Spleen (tissue), 11 donors: ENCODE results near the gene C5. TPM values are rescaled to one million over a fixed set of nuclear protein-coding genes. Genes with fewer than 3 reads are reported as not detected.

Experiments
- DNase-seq: peaks from one replicate; pipeline ENCODE4 v3.0.0-alpha.2; 2020
- H3K27ac ChIP-seq, 8 donors: fragments of 200-600 bp; sonication (generic) in 7 of 8; 1 replicate in 4 of 8; 2 replicates in 4 of 8; pipeline versions ENCODE4 v1.5.0 to v1.8.0; 2016 to 2021; ENCODE audit warnings: inconsistent platforms in 4 of 8, mild to moderate bottlenecking in 4 of 8, moderate library complexity in 1 of 8
- H3K27me3 ChIP-seq, 7 donors: fragments of 200-600 bp; sonication (generic) in 6 of 7; replicated peaks in 1 of 7; 1 replicate in 4 of 7; 2 replicates in 3 of 7; pipeline versions ENCODE4 v1.5.0 to v1.8.0; 2016 to 2021; ENCODE audit warnings: inconsistent platforms in 3 of 7, mild to moderate bottlenecking in 1 of 7
- H3K36me3 ChIP-seq, 6 donors: fragments of 200-600 bp; sonication (generic) in 5 of 6; 1 replicate in 4 of 6; 2 replicates in 2 of 6; pipeline versions ENCODE4 v1.5.0 to v1.8.0; 2016 to 2021; ENCODE audit warnings: inconsistent platforms in 2 of 6
- H3K4me1 ChIP-seq, 6 donors: fragments of 200-600 bp; sonication (generic) in 5 of 6; 1 replicate in 3 of 6; 2 replicates in 3 of 6; pipeline versions ENCODE4 v1.5.0 to v1.8.0; 2016 to 2021; ENCODE audit warnings: inconsistent platforms in 3 of 6
- H3K4me3 ChIP-seq, 8 donors: fragments of 200-600 bp; sonication (generic) in 7 of 8; 1 replicate in 4 of 8; 2 replicates in 4 of 8; pipeline versions ENCODE4 v1.5.0 to v1.8.0; 2016 to 2021; ENCODE audit warnings: inconsistent platforms in 4 of 8, mild to moderate bottlenecking in 4 of 8, moderate library complexity in 2 of 8
- H3K9me3 ChIP-seq, 8 donors: fragments of 200-600 bp; sonication (generic) in 7 of 8; 1 replicate in 4 of 8; 2 replicates in 4 of 8; pipeline versions ENCODE4 v1.5.0 to v1.8.0; 2016 to 2021; ENCODE audit warnings: inconsistent platforms in 4 of 8
- CTCF ChIP-seq, 11 experiments: fragments of 200-600 bp in 7 of 11; fragments of 450-650 bp in 4 of 11; sonication (generic) in 4 of 11; IDR thresholded peaks in 8 of 11; conservative IDR thresholded peaks in 3 of 11; 1 replicate in 7 of 11; 2 replicates in 4 of 11; pipeline versions ENCODE4 v1.4.0 to v1.8.0; 2016 to 2021; ENCODE audit warnings: antibody characterized with exemption in 11 of 11, inconsistent platforms in 4 of 11, mild to moderate bottlenecking in 1 of 11
- POLR2A ChIP-seq, 3 donors: fragments of 450-650 bp; IDR thresholded peaks; one replicate each; pipeline ENCODE4 v1.5.1; 2017; ENCODE audit warnings: antibody characterized with exemption in 3 of 3, mild to moderate bottlenecking in 1 of 3
- POLR2AphosphoS5 ChIP-seq, 3 donors: sonication (generic); formaldehyde crosslinking; IDR thresholded peaks; one replicate each; pipeline ENCODE4 v1.5.1; 2017; ENCODE audit warnings: antibody characterized with exemption in 3 of 3
- WGBS, 5 donors: extraction: QIAGEN DNeasy Blood & Tissue Kit in 3 of 5; methylation state at CpG; one replicate each; pipeline versions ENCODE4 v1.1.5 to v1.1.7; 2013 to 2018; 5-methylcytosine and 5-hydroxymethylcytosine counted together
- intact Hi-C: fragments of 100-400 bp; cut with DNase I; formaldehyde crosslinking; loops from one replicate; pipeline ENCODE4 v1.15.0; 2023; ENCODE audit warnings: low total_unique reads
- polyA plus RNA-seq, 3 donors: library from polyadenylated mRNA; stranded (reverse); fragments of 200-250 nt; gene quantifications; one replicate each; pipeline ENCODE4 v1.2.1, GENCODE V29; 2013
- total RNA-seq, 7 donors: library from RNA; depleted of rRNA in 3 of 7; stranded (reverse); fragments of >200 nt in 3 of 7; fragmentation: NEBNext Ultra II Directional in 4 of 7; extraction: Animal tissue kit (Norgen Biotek cat#: 25700) in 4 of 7; gene quantifications; one replicate each; pipeline versions ENCODE4 v1.1.0 to v1.2.1, GENCODE V29; 2016 to 2021
- donor health status: healthy with polysubstance abuse.
- donor health status: DM: no; HTN: no; CAD: no; lungs with moderate emphysema.
- donor health status: DM: no; HTN: no; CAD: no.
- donor health status: Bipolar disorder and iron deficiency.
- donor health status: healthy.
- donor health status: DM: no; HTN: no; CAD: no.
- donor health status: DM: yes; HTN: yes; CAD: no.

C5 gene
- total and polyA plus RNA-seq, 10 donors = 1.2 to 10.4 (median 2.9) TPM

GRCh38 chr9:120917929-120918762 lies 131.9 kb downstream of the C5 start:
- H3K4me1 ChIP-seq = peaks cover 6 to 91% (median 64%) of the 10 kb centered on the region in 6 donors
- WGBS, 5 donors = 74 to 93% (median 86%) methylated on average over 4 of the region's 4 CpGs
- peaks cover 0 to 3% (median 0%) of the 10 kb centered on the region in 8 donors for H3K9me3 ChIP-seq
- H3K36me3 ChIP-seq = peaks cover 0 to 69% (median 5%) of the 10 kb centered on the region in 6 donors
- H3K4me3 ChIP-seq = no peak overlapping the region
- DNase-seq = no peak
- peak overlapping the region in 7 of 8 donors; percentile 60 to 96 (median 92) for H3K27ac ChIP-seq
- no peak for TF ChIP-seq CTCF (IDR thresholded peaks at IDR 0.05 in 8 of 11, conservative IDR thresholded peaks at IDR 0.05 in 3 of 11)
- no peak for TF ChIP-seq POLR2A (IDR thresholded peaks at IDR 0.05)
- TF ChIP-seq POLR2AphosphoS5 (IDR thresholded peaks at IDR 0.05) = no peak
- intact Hi-C loops = no loop called here
- H3K27me3 ChIP-seq = no peaks in the 10 kb centered on the region

DNA sequence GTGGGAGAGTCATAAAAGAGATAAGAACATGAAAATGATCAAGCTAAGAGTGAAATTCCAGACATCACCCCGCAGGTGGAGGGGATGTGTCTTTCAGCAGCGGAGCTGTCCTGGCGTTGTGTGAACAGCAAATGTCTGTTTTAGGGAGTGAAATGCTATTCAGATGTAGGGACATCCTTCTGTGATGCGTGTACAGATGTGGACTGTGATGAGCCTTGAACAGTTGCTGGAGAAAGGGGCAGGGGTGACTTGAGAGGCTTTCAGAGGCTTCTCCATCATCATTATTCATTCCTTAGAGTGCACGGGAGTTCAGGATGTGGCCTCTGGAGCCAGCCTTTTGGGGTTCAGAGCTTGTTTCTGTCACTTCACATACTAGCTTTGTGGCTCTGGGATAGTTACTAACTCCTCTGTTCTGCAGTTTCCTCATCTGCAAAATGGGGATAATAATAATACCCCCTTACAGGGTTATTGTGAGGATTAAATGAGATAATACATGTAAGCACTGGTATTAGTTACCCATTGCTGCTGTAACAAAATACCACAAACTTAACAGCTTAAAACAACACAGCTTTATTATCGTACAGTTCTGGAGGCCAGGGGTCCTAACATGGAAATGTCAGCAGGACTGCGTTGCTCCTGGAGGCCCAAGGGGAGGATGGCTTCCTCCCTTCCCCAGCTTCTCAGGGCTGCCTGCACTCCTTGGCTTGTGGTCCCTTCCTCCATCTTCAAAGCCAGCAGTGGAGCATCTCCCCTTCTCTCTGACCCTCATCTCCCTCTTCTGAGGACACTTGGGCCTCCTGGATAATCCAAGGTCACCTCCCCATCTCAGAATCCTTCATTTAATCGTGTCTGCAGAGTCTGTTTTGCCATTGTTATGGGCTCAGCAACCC lies 132.8 kb downstream of the C5 start:
- WGBS, 5 donors = 91 to 95% (median 94%) methylated on average over 8 of the region's 8 CpGs
- Histone ChIP-seq H3K36me3 (peaks cover 0 to 70% (median 11%) of the 10 kb centered on the region in 6 donors), H3K9me3 (peaks cover 0 to 3% (median 0%) of the 10 kb centered on the region in 8 donors), H3K27ac (peak overlapping the region in 4 of 8 donors; percentile 45 to 96 (median 92)), H3K27me3 (no peaks in the 10 kb centered on the region), H3K4me3 (no peak overlapping the region), H3K4me1 (peaks cover 6 to 89% (median 57%) of the 10 kb centered on the region in 6 donors)
- DNase-seq = no peak
- TF ChIP-seq POLR2AphosphoS5 (IDR thresholded peaks at IDR 0.05) (no peak), POLR2A (IDR thresholded peaks at IDR 0.05) (no peak), CTCF (IDR thresholded peaks at IDR 0.05 in 8 of 11, conservative IDR thresholded peaks at IDR 0.05 in 3 of 11) (no peak)
- intact Hi-C loops = no loop called here

DNA sequence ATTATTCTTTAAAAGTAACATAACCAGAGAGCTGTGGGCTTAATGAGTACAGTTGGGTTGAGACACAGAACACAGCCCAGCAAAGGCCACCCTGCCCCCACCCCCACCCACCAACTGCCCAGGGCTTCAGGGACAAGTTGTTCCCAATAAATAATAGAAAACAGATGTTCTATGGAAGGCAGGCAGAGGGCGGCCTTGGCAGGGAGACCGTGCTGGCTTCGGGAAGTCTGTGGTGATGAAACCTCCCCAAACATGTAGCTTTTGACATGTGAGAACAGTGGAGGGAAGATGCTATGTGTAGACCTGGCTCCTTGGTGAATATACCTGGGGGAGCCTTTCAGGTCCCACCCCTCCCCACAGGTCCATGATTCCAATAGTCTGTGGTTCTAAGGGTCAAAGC lies 133.5 kb downstream of the C5 start:
- peaks cover 0 to 3% (median 0%) of the 10 kb centered on the region in 8 donors for H3K9me3 ChIP-seq
- 42 to 76% (median 52%) methylated on average over 3 of the region's 3 CpGs for WGBS, 5 donors
- peaks cover 0 to 72% (median 15%) of the 10 kb centered on the region in 6 donors for H3K36me3 ChIP-seq
- TF ChIP-seq CTCF (IDR thresholded peaks at IDR 0.05 in 8 of 11, conservative IDR thresholded peaks at IDR 0.05 in 3 of 11) (no peak), POLR2AphosphoS5 (IDR thresholded peaks at IDR 0.05) (peak in 1 of 3 donors; percentile 43)
- no peak overlapping the region for H3K4me3 ChIP-seq
- intact Hi-C loops = no loop called here
- H3K27ac ChIP-seq = peak overlapping the region in 5 of 8 donors; percentile 3 to 96 (median 92)
- no peaks in the 10 kb centered on the region for H3K27me3 ChIP-seq
- no peak for DNase-seq
- H3K4me1 ChIP-seq = peaks cover 6 to 84% (median 53%) of the 10 kb centered on the region in 6 donors
